H9 (cell line): ENCODE measurements around the gene NOCT. TPM values are rescaled to one million over a fixed set of nuclear protein-coding genes. Genes with fewer than 3 reads are reported as not detected.

ENCODE experiments used
- DNase-seq: peaks from one replicate; pipeline ENCODE4 v3.0.0-alpha.2; 2017
- H2AFZ ChIP-seq: one replicate; pipeline ENCODE4 v1.6.1; 2013; ENCODE audit warnings: mild to moderate bottlenecking, low read length, control low read depth, moderate library complexity
- H2AK5ac ChIP-seq: 2 replicates; pipeline ENCODE4 v1.6.1; 2013; ENCODE audit warnings: low read length, control low read depth, mixed read lengths; ENCODE audit not compliant: insufficient read length
- H2BK120ac ChIP-seq: one replicate; pipeline ENCODE4 v1.6.1; 2013; ENCODE audit warnings: low read depth, mild to moderate bottlenecking, low read length, control low read depth, inconsistent platforms; ENCODE audit not compliant: poor library complexity, severe bottlenecking
- H2BK12ac ChIP-seq: 2 replicates; pipeline ENCODE4 v1.6.1; 2013; ENCODE audit warnings: low read length, control low read depth, mixed read lengths, low read depth; ENCODE audit not compliant: insufficient read length
- H2BK15ac ChIP-seq: 2 replicates; pipeline ENCODE4 v1.6.1; 2013; ENCODE audit warnings: low read depth, low read length, control low read depth
- H2BK20ac ChIP-seq: one replicate; pipeline ENCODE4 v1.6.1; 2013; ENCODE audit warnings: low read depth, mild to moderate bottlenecking, low read length, control low read depth, inconsistent platforms; ENCODE audit not compliant: poor library complexity, severe bottlenecking
- H2BK5ac ChIP-seq: 2 replicates; pipeline ENCODE4 v1.6.1; 2013; ENCODE audit warnings: low read length, control low read depth, mixed read lengths; ENCODE audit not compliant: insufficient read length
- H3K14ac ChIP-seq: 2 replicates; pipeline ENCODE4 v1.6.1; 2013; ENCODE audit warnings: low read length, control low read depth; ENCODE audit not compliant: insufficient read depth
- H3K18ac ChIP-seq: 2 replicates; pipeline ENCODE4 v1.6.1; 2013; ENCODE audit warnings: low read depth, mild to moderate bottlenecking, mixed read lengths, low read length, control low read depth; ENCODE audit not compliant: insufficient read length
- H3K23ac ChIP-seq: 2 replicates; pipeline ENCODE4 v1.6.1; 2013; ENCODE audit warnings: low read length, control low read depth, mixed read lengths, low read depth; ENCODE audit not compliant: insufficient read length
- H3K23me2 ChIP-seq: 2 replicates; pipeline ENCODE4 v1.6.1; 2013; ENCODE audit warnings: low read depth, mild to moderate bottlenecking, mixed read lengths, low read length, control low read depth; ENCODE audit not compliant: insufficient read length, poor library complexity, severe bottlenecking
- H3K27ac ChIP-seq: 2 replicates; pipeline ENCODE4 v1.5.1; 2013; ENCODE audit warnings: low read length, control low read depth, mixed read lengths, low read depth; ENCODE audit not compliant: insufficient read length
- H3K27me3 ChIP-seq: 2 replicates; pipeline ENCODE4 v1.6.1; 2013; ENCODE audit warnings: low read length, control low read depth, inconsistent platforms; ENCODE audit not compliant: insufficient read depth
- H3K4ac ChIP-seq: 2 replicates; pipeline ENCODE4 v1.6.1; 2013; ENCODE audit warnings: low read depth, mild to moderate bottlenecking, control low read depth, inconsistent platforms, low read length, moderate library complexity
- H3K4me1 ChIP-seq: 2 replicates; pipeline ENCODE4 v1.6.1; 2013; ENCODE audit warnings: low read length, control low read depth, inconsistent platforms; ENCODE audit not compliant: insufficient read depth
- H3K4me2 ChIP-seq: 2 replicates; pipeline ENCODE4 v1.6.1; 2013; ENCODE audit warnings: low read length, control low read depth, mixed read lengths; ENCODE audit not compliant: insufficient read length, insufficient read depth
- H3K56ac ChIP-seq: 2 replicates; pipeline ENCODE4 v1.6.1; 2013; ENCODE audit warnings: low read depth, mild to moderate bottlenecking, mixed read lengths, low read length, control low read depth; ENCODE audit not compliant: insufficient read length
- H3K79me1 ChIP-seq: 2 replicates; pipeline ENCODE4 v1.6.1; 2013; ENCODE audit warnings: low read depth, mild to moderate bottlenecking, moderate library complexity, low read length, control low read depth, inconsistent platforms; ENCODE audit not compliant: insufficient read depth, poor library complexity, severe bottlenecking
- H3K79me2 ChIP-seq: 2 replicates; pipeline ENCODE4 v1.6.1; 2013; ENCODE audit warnings: low read length, control low read depth, inconsistent platforms; ENCODE audit not compliant: insufficient read depth
- H3K9ac ChIP-seq: 2 replicates; pipeline ENCODE4 v1.6.1; 2013; ENCODE audit warnings: low read length, control low read depth, mixed read lengths; ENCODE audit not compliant: insufficient read length; ENCODE audit errors: extremely low read depth
- H3K9me3 ChIP-seq: one replicate; pipeline ENCODE4 v1.6.1; 2013; ENCODE audit warnings: low read depth, low read length, inconsistent platforms; ENCODE audit not compliant: control insufficient read depth
- H3T11ph ChIP-seq: one replicate; pipeline ENCODE4 v1.6.1; 2013; ENCODE audit warnings: mild to moderate bottlenecking, low read length, control low read depth, inconsistent platforms
- H4K20me1 ChIP-seq: one replicate; pipeline ENCODE4 v1.6.1; 2013; ENCODE audit not compliant: control insufficient read depth, insufficient read length, insufficient read depth
- H4K5ac ChIP-seq: 2 replicates; pipeline ENCODE4 v1.6.1; 2013; ENCODE audit warnings: low read depth, mild to moderate bottlenecking, mixed read lengths, low read length, control low read depth; ENCODE audit not compliant: insufficient read length
- H4K8ac ChIP-seq: replicated peaks from 2 replicates; pipeline ENCODE4 v1.6.1; 2013; ENCODE audit warnings: low read length, control low read depth, mixed read lengths, low read depth; ENCODE audit not compliant: insufficient read length
- H4K91ac ChIP-seq: 2 replicates; pipeline ENCODE4 v1.6.1; 2013; ENCODE audit warnings: low read depth, mild to moderate bottlenecking, moderate library complexity, mixed read lengths, low read length, control low read depth; ENCODE audit not compliant: insufficient read length
- H3K27ac Mint-ChIP-seq, 3 experiments: 2 replicates in 2 of 3; 3 replicates in 1 of 3; pipeline ENCODE4 v1.8.0; 2020 to 2021; ENCODE audit warnings: mixed read lengths in 3 of 3, mild to moderate bottlenecking in 1 of 3, moderate library complexity in 1 of 3
- H3K27me3 Mint-ChIP-seq: 2 replicates; pipeline ENCODE4 v1.8.0; 2021; ENCODE audit warnings: low read depth, mild to moderate bottlenecking, moderate library complexity, mixed read lengths
- H3K36me3 Mint-ChIP-seq, 3 experiments: 2 replicates in 2 of 3; 3 replicates in 1 of 3; pipeline ENCODE4 v1.8.0; 2020 to 2021; ENCODE audit warnings: low read depth in 3 of 3, mixed read lengths in 3 of 3; ENCODE audit not compliant: insufficient read depth in 1 of 3
- H3K4me1 Mint-ChIP-seq, 2 experiments: 2 replicates each; pipeline ENCODE4 v1.8.0; 2020; ENCODE audit warnings: mixed read lengths in 2 of 2
- H3K4me3 Mint-ChIP-seq, 2 experiments: 2 replicates in 1 of 2; 3 replicates in 1 of 2; pipeline ENCODE4 v1.8.0; 2020 to 2021; ENCODE audit warnings: mild to moderate bottlenecking in 2 of 2, mixed read lengths in 2 of 2, moderate library complexity in 1 of 2
- H3K9me3 Mint-ChIP-seq, 2 experiments: 2 replicates in 1 of 2; 3 replicates in 1 of 2; pipeline ENCODE4 v1.8.0; 2020; ENCODE audit warnings: mild to moderate bottlenecking in 2 of 2, mixed read lengths in 2 of 2, moderate library complexity in 1 of 2
- WGBS: extraction: QIAGEN DNeasy Blood & Tissue Kit; methylation state at CpG from one replicate; pipeline ENCODE4 v1.1.7; 2013; ENCODE audit warnings: missing lambda C conversion rate, low lambda C conversion rate, mixed read lengths; ENCODE audit not compliant: insufficient read length; ENCODE audit errors: extremely low coverage; 5-methylcytosine and 5-hydroxymethylcytosine counted together
- total RNA-seq: library from RNA; stranded (reverse); gene quantifications from 2 replicates; pipeline ENCODE4 v1.2.1, GENCODE V29; 2021
- TF ChIP-seq, protein P1 (sequence below): fragments of 200-600 bp; sonication (generic); conservative IDR thresholded peaks from 3 replicates; pipeline ENCODE4 v1.8.0; 2021; ENCODE audit warnings: antibody characterized with exemption, mild to moderate bottlenecking

Gene NOCT
- total RNA-seq, 1 experiment from 2014 or later = 37.3 TPM

DNA sequence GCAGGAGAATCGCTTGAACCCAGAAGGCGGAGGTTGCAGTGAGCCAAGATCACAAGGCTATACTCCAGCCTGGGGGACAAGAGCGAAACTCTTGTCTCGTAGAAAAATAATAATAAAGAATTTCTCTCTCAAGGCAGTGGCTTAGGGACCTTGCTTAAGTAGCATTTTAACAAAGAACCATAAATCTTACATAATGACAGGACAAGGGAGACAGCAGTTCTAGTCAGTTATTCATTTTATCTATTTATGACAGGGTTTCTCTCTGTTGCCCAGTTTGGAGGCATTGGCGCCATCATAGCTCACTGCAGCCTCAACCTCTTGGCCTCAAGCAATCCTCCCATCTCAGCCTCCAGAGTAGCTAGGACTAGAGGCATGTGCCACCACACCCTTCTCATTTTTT lies 31.9 kb upstream of the NOCT start:
- Mint-ChIP-seq H3K27ac (no peak overlapping the region), H3K27me3 (no peaks in the 10 kb centered on the region), H3K9me3 (no peaks in the 10 kb centered on the region), H3K4me3 (no peak overlapping the region), H3K36me3 (no peaks in the 10 kb centered on the region; a peak in 1 of 7 replicates), H3K4me1 (peaks cover 15 to 16% of the 10 kb centered on the region in 2 experiments)
- H3K79me2 ChIP-seq = no peaks in the 10 kb centered on the region
- DNase-seq = peak; percentile 3
- H2BK5ac ChIP-seq = no peak overlapping the region
- no peak overlapping the region for H3K27ac ChIP-seq
- no peak overlapping the region for H2BK120ac ChIP-seq
- H3K14ac ChIP-seq = no peak overlapping the region
- TF ChIP-seq, protein P1, sequence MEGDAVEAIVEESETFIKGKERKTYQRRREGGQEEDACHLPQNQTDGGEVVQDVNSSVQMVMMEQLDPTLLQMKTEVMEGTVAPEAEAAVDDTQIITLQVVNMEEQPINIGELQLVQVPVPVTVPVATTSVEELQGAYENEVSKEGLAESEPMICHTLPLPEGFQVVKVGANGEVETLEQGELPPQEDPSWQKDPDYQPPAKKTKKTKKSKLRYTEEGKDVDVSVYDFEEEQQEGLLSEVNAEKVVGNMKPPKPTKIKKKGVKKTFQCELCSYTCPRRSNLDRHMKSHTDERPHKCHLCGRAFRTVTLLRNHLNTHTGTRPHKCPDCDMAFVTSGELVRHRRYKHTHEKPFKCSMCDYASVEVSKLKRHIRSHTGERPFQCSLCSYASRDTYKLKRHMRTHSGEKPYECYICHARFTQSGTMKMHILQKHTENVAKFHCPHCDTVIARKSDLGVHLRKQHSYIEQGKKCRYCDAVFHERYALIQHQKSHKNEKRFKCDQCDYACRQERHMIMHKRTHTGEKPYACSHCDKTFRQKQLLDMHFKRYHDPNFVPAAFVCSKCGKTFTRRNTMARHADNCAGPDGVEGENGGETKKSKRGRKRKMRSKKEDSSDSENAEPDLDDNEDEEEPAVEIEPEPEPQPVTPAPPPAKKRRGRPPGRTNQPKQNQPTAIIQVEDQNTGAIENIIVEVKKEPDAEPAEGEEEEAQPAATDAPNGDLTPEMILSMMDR = no peak
- no peak overlapping the region for H3K9ac ChIP-seq
- no peak overlapping the region for H3K18ac ChIP-seq
- no peaks in the 10 kb centered on the region for H3K79me1 ChIP-seq
- H3K4me2 ChIP-seq = no peak overlapping the region
- no peak overlapping the region for H3K4ac ChIP-seq
- no peak overlapping the region for H2AFZ ChIP-seq
- H4K5ac ChIP-seq = no peak overlapping the region
- no peak overlapping the region for H2BK15ac ChIP-seq
- H4K20me1 ChIP-seq = no peaks in the 10 kb centered on the region
- no peaks in the 10 kb centered on the region for H3K27me3 ChIP-seq
- H3K23me2 ChIP-seq = no peaks in the 10 kb centered on the region
- H3K23ac ChIP-seq = no peak overlapping the region
- H2BK12ac ChIP-seq = no peak overlapping the region
- H3K56ac ChIP-seq = no peak overlapping the region
- no peak overlapping the region for H4K91ac ChIP-seq
- no peak overlapping the region for H2AK5ac ChIP-seq
- no peak overlapping the region for H2BK20ac ChIP-seq
- WGBS = no CpG with 5 or more reads among the region's 5 CpGs
- H3T11ph ChIP-seq = no peak overlapping the region
- H3K9me3 ChIP-seq = no peaks in the 10 kb centered on the region
- no peaks in the 10 kb centered on the region for H3K4me1 ChIP-seq
- no peak overlapping the region for H4K8ac ChIP-seq
